SKM-1 (cell line): ENCODE measurements around the gene DAND5.
A peak's percentile ranks its signal among the peaks of the same experiment; 100 is the strongest.
"Not testable (repeated sequence)": the region's sequence is repeated elsewhere in the genome, so short reads cannot be mapped to it uniquely, and the experiment has no call there.

Experiments
- DNase-seq: peaks from one replicate; lab custom pipeline; 2025; ENCODE audit not compliant: unreplicated experiment; lab: John Stamatoyannopoulos, UW

The DAND5 gene

GRCh38 chr19:12945479-12946091, 23.8 kb upstream of the DAND5 start, which contains the start of gene RAD23A:
Gene RAD23A, plus strand, starts transcription at chr19:12945862. Its CDS starts 87 bp downstream, at chr19:12945949.
- DNase-seq = peak; percentile 85

- no peak for DNase-seq
Observed at GRCh38 chr19:12946092-12946721, 23.2 kb upstream of the DAND5 start.

- no peak for DNase-seq
Observed at GRCh38 chr19:12946731-12947496, 22.5 kb upstream of the DAND5 start.

GRCh38 chr19:12947702-12948611, 21.4 kb upstream of the DAND5 start:
- no peak for DNase-seq

- no peak for DNase-seq
Observed at GRCh38 chr19:12948612-12949362, 20.6 kb upstream of the DAND5 start.

GRCh38 chr19:12949363-12950283, 19.8 kb upstream of the DAND5 start:
- no peak for DNase-seq

GRCh38 chr19:12952050-12952449, 17.3 kb upstream of the DAND5 start:
- not testable (repeated sequence) for DNase-seq

GRCh38 chr19:12952488-12953137, 16.8 kb upstream of the DAND5 start:
- no peak for DNase-seq

GRCh38 chr19:12953138-12953798, 16.1 kb upstream of the DAND5 start:
- DNase-seq = no peak

GRCh38 chr19:12953799-12954611, 15.4 kb upstream of the DAND5 start:
- DNase-seq = no peak

- DNase-seq = no peak
Observed at GRCh38 chr19:12954612-12954962, 14.8 kb upstream of the DAND5 start.

- DNase-seq = not testable (repeated sequence)
Observed at GRCh38 chr19:12955575-12955974, 13.8 kb upstream of the DAND5 start.

GRCh38 chr19:12955996-12956395, 13.4 kb upstream of the DAND5 start:
- DNase-seq = no peak

GRCh38 chr19:12956446-12957388, 12.7 kb upstream of the DAND5 start, which contains the start of gene GADD45GIP1:
Gene GADD45GIP1, minus strand, starts transcription at chr19:12957223. Its CDS starts 11 bp downstream, at chr19:12957212.
- DNase-seq = peak; percentile 60

- DNase-seq = not testable (repeated sequence)
Observed at GRCh38 chr19:12957389-12957952, 11.9 kb upstream of the DAND5 start.

GRCh38 chr19:12959481-12959880, 9.9 kb upstream of the DAND5 start:
- DNase-seq = no peak
